IMR-90 (cell line): ENCODE measurements around the gene VAMP4.
"Not testable (repeated sequence)": the region's sequence is repeated elsewhere in the genome, so short reads cannot be mapped to it uniquely, and the experiment has no call there.

Experiments
- POLR2A ChIP-seq: IDR thresholded peaks from 2 replicates; pipeline ENCODE4 v1.6.1; 2012; ENCODE audit warnings: mild to moderate bottlenecking, low read depth, low read length
- SMC3 ChIP-seq: fragments of 150-350 bp; IDR thresholded peaks from 2 replicates; pipeline ENCODE4 v1.6.1; 2016; ENCODE audit warnings: low read depth, mild to moderate bottlenecking, antibody characterized with exemption, low read length, moderate library complexity
- TF ChIP-seq, protein P1 (sequence below): conservative IDR thresholded peaks from 2 replicates; pipeline ENCODE4 v1.5.1; 2012; ENCODE audit warnings: mild to moderate bottlenecking, low read depth, low read length, improper control_type of control experiment

DNA sequence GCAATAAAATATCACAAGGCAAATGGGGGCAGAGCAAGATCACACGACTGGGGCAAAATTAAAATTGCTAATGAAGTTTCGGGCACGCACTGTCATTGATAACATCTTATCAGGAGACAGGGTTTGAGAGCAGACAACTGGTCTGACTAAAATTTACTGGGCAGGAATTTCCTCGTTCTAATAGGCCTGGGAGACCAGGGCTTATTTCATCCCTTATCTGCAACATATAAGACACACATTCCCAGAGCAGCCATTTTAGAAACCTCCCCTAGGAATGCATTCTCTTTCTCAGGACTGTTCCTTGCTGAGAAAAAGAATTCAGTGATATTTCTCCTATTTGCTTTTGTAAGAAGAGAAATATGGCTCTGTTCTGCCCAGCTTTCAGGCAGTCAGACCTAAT, 18.7 kb downstream of the VAMP4 start:
- TF ChIP-seq, protein P1, sequence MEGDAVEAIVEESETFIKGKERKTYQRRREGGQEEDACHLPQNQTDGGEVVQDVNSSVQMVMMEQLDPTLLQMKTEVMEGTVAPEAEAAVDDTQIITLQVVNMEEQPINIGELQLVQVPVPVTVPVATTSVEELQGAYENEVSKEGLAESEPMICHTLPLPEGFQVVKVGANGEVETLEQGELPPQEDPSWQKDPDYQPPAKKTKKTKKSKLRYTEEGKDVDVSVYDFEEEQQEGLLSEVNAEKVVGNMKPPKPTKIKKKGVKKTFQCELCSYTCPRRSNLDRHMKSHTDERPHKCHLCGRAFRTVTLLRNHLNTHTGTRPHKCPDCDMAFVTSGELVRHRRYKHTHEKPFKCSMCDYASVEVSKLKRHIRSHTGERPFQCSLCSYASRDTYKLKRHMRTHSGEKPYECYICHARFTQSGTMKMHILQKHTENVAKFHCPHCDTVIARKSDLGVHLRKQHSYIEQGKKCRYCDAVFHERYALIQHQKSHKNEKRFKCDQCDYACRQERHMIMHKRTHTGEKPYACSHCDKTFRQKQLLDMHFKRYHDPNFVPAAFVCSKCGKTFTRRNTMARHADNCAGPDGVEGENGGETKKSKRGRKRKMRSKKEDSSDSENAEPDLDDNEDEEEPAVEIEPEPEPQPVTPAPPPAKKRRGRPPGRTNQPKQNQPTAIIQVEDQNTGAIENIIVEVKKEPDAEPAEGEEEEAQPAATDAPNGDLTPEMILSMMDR, result not testable (repeated sequence)
- TF ChIP-seq POLR2A, SMC3: not testable (repeated sequence)
